ENCODE measurements around the gene GRID1. TPM values are rescaled to one million over a fixed set of nuclear protein-coding genes. Genes with fewer than 3 reads are reported as not detected.
"Not testable (repeated sequence)": the region's sequence is repeated elsewhere in the genome, so short reads cannot be mapped to it uniquely, and the experiment has no call there.

GRID1 gene
- total RNA-seq, 1 experiment from 2014 or later = 0.31 TPM

- H3K4me3 ChIP-seq (ENCODE audit: insufficient read depth, low read depth, low read length) = no peak overlapping the region
- no peaks in the 10 kb centered on the region for H3K36me3 ChIP-seq (replicated peaks; ENCODE audit: control insufficient read depth, insufficient read depth, low read length)
- H3K27me3 ChIP-seq (ENCODE audit: control insufficient read depth, insufficient read depth, low read length) = no peaks in the 10 kb centered on the region
- no peak for DNase-seq
Measured at GRCh38 chr10:86189891-86190290, 176.7 kb downstream of the GRID1 start.

GRCh38 chr10:86188796-86189558 is 177.6 kb downstream of the GRID1 start:
- no peaks in the 10 kb centered on the region for H3K27me3 ChIP-seq (ENCODE audit: control insufficient read depth, insufficient read depth, low read length)
- no peak for DNase-seq

GRCh38 chr10:86188326-86188725 is 178.3 kb downstream of the GRID1 start:
- no peak for DNase-seq
- H3K27me3 ChIP-seq (ENCODE audit: control insufficient read depth, insufficient read depth, low read length) = no peaks in the 10 kb centered on the region
- H3K36me3 ChIP-seq (replicated peaks; ENCODE audit: control insufficient read depth, insufficient read depth, low read length) = no peaks in the 10 kb centered on the region
- H3K4me3 ChIP-seq (ENCODE audit: insufficient read depth, low read depth, low read length) = no peak overlapping the region

More at GRCh38 chr10:86188796-86189558, 177.6 kb downstream of the GRID1 start:
- no peaks in the 10 kb centered on the region for H3K36me3 ChIP-seq (replicated peaks; ENCODE audit: control insufficient read depth, insufficient read depth, low read length)
- no peak overlapping the region for H3K4me3 ChIP-seq (ENCODE audit: insufficient read depth, low read depth, low read length)

- no peak overlapping the region for H3K4me3 ChIP-seq (ENCODE audit: insufficient read depth, low read depth, low read length)
- H3K36me3 ChIP-seq (replicated peaks; ENCODE audit: control insufficient read depth, insufficient read depth, low read length) = no peaks in the 10 kb centered on the region
- no peaks in the 10 kb centered on the region for H3K27me3 ChIP-seq (ENCODE audit: control insufficient read depth, insufficient read depth, low read length)
- DNase-seq = no peak
Measured at GRCh38 chr10:86187499-86188239, 178.9 kb downstream of the GRID1 start.

GRCh38 chr10:86186633-86187032 is 180.0 kb downstream of the GRID1 start:
- H3K4me3 ChIP-seq (ENCODE audit: insufficient read depth, low read depth, low read length) = no peak overlapping the region
- no peaks in the 10 kb centered on the region for H3K27me3 ChIP-seq (ENCODE audit: control insufficient read depth, insufficient read depth, low read length)
- H3K36me3 ChIP-seq (replicated peaks; ENCODE audit: control insufficient read depth, insufficient read depth, low read length) = no peaks in the 10 kb centered on the region
- no peak for DNase-seq

- H3K36me3 ChIP-seq (replicated peaks; ENCODE audit: control insufficient read depth, insufficient read depth, low read length) = no peaks in the 10 kb centered on the region
Measured at GRCh38 chr10:86182595-86182994, 184.0 kb downstream of the GRID1 start.

GRCh38 chr10:86182150-86182549 is 184.4 kb downstream of the GRID1 start:
- H3K4me3 ChIP-seq (ENCODE audit: insufficient read depth, low read depth, low read length) = no peak overlapping the region
- H3K36me3 ChIP-seq (replicated peaks; ENCODE audit: control insufficient read depth, insufficient read depth, low read length) = no peaks in the 10 kb centered on the region
- DNase-seq = peak; percentile 61
- H3K27me3 ChIP-seq (ENCODE audit: control insufficient read depth, insufficient read depth, low read length) = no peaks in the 10 kb centered on the region

More at GRCh38 chr10:86182595-86182994, 184.0 kb downstream of the GRID1 start:
- no peak for DNase-seq
- no peak overlapping the region for H3K4me3 ChIP-seq (ENCODE audit: insufficient read depth, low read depth, low read length)
- no peaks in the 10 kb centered on the region for H3K27me3 ChIP-seq (ENCODE audit: control insufficient read depth, insufficient read depth, low read length)

GRCh38 chr10:86180861-86181260 is 185.7 kb downstream of the GRID1 start:
- DNase-seq = no peak
- no peaks in the 10 kb centered on the region for H3K27me3 ChIP-seq (ENCODE audit: control insufficient read depth, insufficient read depth, low read length)
- H3K36me3 ChIP-seq (replicated peaks; ENCODE audit: control insufficient read depth, insufficient read depth, low read length) = no peaks in the 10 kb centered on the region
- no peak overlapping the region for H3K4me3 ChIP-seq (ENCODE audit: insufficient read depth, low read depth, low read length)

- no peaks in the 10 kb centered on the region for H3K36me3 ChIP-seq (replicated peaks; ENCODE audit: control insufficient read depth, insufficient read depth, low read length)
- DNase-seq = no peak
- no peaks in the 10 kb centered on the region for H3K27me3 ChIP-seq (ENCODE audit: control insufficient read depth, insufficient read depth, low read length)
- no peak overlapping the region for H3K4me3 ChIP-seq (ENCODE audit: insufficient read depth, low read depth, low read length)
Measured at GRCh38 chr10:86179961-86180360, 186.6 kb downstream of the GRID1 start.

- Histone ChIP-seq H3K27me3 (ENCODE audit: control insufficient read depth, insufficient read depth, low read length) (no peaks in the 10 kb centered on the region), H3K36me3 (replicated peaks; ENCODE audit: control insufficient read depth, insufficient read depth, low read length) (no peaks in the 10 kb centered on the region), H3K4me3 (ENCODE audit: insufficient read depth, low read depth, low read length) (no peak overlapping the region)
- DNase-seq = no peak
Measured at GRCh38 chr10:86179153-86179524, 187.5 kb downstream of the GRID1 start.

- no peak overlapping the region for H3K4me3 ChIP-seq (ENCODE audit: insufficient read depth, low read depth, low read length)
- no peaks in the 10 kb centered on the region for H3K36me3 ChIP-seq (replicated peaks; ENCODE audit: control insufficient read depth, insufficient read depth, low read length)
- peak; percentile 92 for DNase-seq
- no peaks in the 10 kb centered on the region for H3K27me3 ChIP-seq (ENCODE audit: control insufficient read depth, insufficient read depth, low read length)
Measured at GRCh38 chr10:86178401-86179152, 188.0 kb downstream of the GRID1 start.

GRCh38 chr10:86177537-86178155 is 188.9 kb downstream of the GRID1 start:
- Histone ChIP-seq H3K36me3 (replicated peaks; ENCODE audit: control insufficient read depth, insufficient read depth, low read length) (no peaks in the 10 kb centered on the region), H3K4me3 (ENCODE audit: insufficient read depth, low read depth, low read length) (no peak overlapping the region), H3K27me3 (ENCODE audit: control insufficient read depth, insufficient read depth, low read length) (no peaks in the 10 kb centered on the region)
- DNase-seq = no peak

GRCh38 chr10:86176850-86177536 is 189.6 kb downstream of the GRID1 start:
- Histone ChIP-seq H3K36me3 (replicated peaks; ENCODE audit: control insufficient read depth, insufficient read depth, low read length) (no peaks in the 10 kb centered on the region), H3K27me3 (ENCODE audit: control insufficient read depth, insufficient read depth, low read length) (no peaks in the 10 kb centered on the region), H3K4me3 (ENCODE audit: insufficient read depth, low read depth, low read length) (no peak overlapping the region)
- DNase-seq = no peak

- H3K27me3 ChIP-seq (ENCODE audit: control insufficient read depth, insufficient read depth, low read length); H3K36me3 ChIP-seq (replicated peaks; ENCODE audit: control insufficient read depth, insufficient read depth, low read length); H3K4me3 ChIP-seq (ENCODE audit: insufficient read depth, low read depth, low read length); DNase-seq: not testable (repeated sequence)
Measured at GRCh38 chr10:86175476-86175875, 191.1 kb downstream of the GRID1 start.
